Measurements from ENCODE around the gene HAL. TPM values are rescaled to one million over a fixed set of nuclear protein-coding genes. Genes with fewer than 3 reads are reported as not detected.

HAL gene
- 1 to 10 TPM in 1 of 2 donors, under 1 TPM in 1; 0.29 to 1.2 TPM for total RNA-seq
- long read RNA-seq, donor 1, result 0 reads
- long read RNA-seq, donor 2, result 0 reads

GRCh38 chr12:95996034-95996658 is at the start of gene HAL:
Gene HAL (minus strand): TSS chr12:95996344. CDS start chr12:95995910, 434 bp downstream.
- no peak for DNase-seq (ENCODE audit: low spot score)
- intact Hi-C loops (cut with DNase I), result loop anchor here in 1 of 2 donors (5.0 kb wide), 1 partner anchor 74 kb away; no protein-coding TSS in a partner anchor

- intact Hi-C loops (cut with DNase I), result no loop called here
- no peak for DNase-seq (ENCODE audit: low spot score)
These were observed 49.4 kb upstream of the HAL start for GRCh38 chr12:96045566-96045965.

- DNase-seq (ENCODE audit: low spot score), result no peak
- intact Hi-C loops (cut with DNase I), result no loop called here
These were observed 48.8 kb upstream of the HAL start for GRCh38 chr12:96044943-96045290.

GRCh38 chr12:96044017-96044942 is 48.1 kb upstream of the HAL start:
- intact Hi-C loops (cut with DNase I), result no loop called here
- DNase-seq (ENCODE audit: low spot score), result no peak

- intact Hi-C loops (cut with DNase I), result no loop called here
These were observed 45.0 kb upstream of the HAL start for GRCh38 chr12:96041181-96041580.

GRCh38 chr12:96040305-96041133 is 44.4 kb upstream of the HAL start:
- intact Hi-C loops (cut with DNase I), result no loop called here
- no peak for DNase-seq (ENCODE audit: low spot score)

More at GRCh38 chr12:96041181-96041580, 45.0 kb upstream of the HAL start:
- no peak for DNase-seq (ENCODE audit: low spot score)

- DNase-seq (ENCODE audit: low spot score), result no peak
- intact Hi-C loops (cut with DNase I), result no loop called here
These were observed 43.4 kb upstream of the HAL start for GRCh38 chr12:96039516-96039915.

- intact Hi-C loops (cut with DNase I), result no loop called here
These were observed 40.8 kb upstream of the HAL start for GRCh38 chr12:96036765-96037455.

GRCh38 chr12:96035283-96036236 is 39.4 kb upstream of the HAL start, which contains the start of gene LTA4H:
Gene LTA4H (minus strand): TSS chr12:96035587. CDS start chr12:96035519, 68 bp downstream.
- peak; percentile 98 for DNase-seq (ENCODE audit: low spot score)
- intact Hi-C loops (cut with DNase I), result no loop called here

More at GRCh38 chr12:96036765-96037455, 40.8 kb upstream of the HAL start:
- DNase-seq (ENCODE audit: low spot score), result no peak

GRCh38 chr12:96034621-96035282 is 38.6 kb upstream of the HAL start:
- intact Hi-C loops (cut with DNase I), result no loop called here
- no peak for DNase-seq (ENCODE audit: low spot score)

- intact Hi-C loops (cut with DNase I), result no loop called here
- no peak for DNase-seq (ENCODE audit: low spot score)
These were observed 37.6 kb upstream of the HAL start for GRCh38 chr12:96033549-96034389.

GRCh38 chr12:96029826-96030225 is 33.7 kb upstream of the HAL start:
- no peak for DNase-seq (ENCODE audit: low spot score)
- intact Hi-C loops (cut with DNase I), result no loop called here

GRCh38 chr12:96028538-96028937 is 32.4 kb upstream of the HAL start:
- intact Hi-C loops (cut with DNase I), result no loop called here
- no peak for DNase-seq (ENCODE audit: low spot score)

GRCh38 chr12:96026331-96026730 is 30.2 kb upstream of the HAL start:
- intact Hi-C loops (cut with DNase I), result no loop called here
- no peak for DNase-seq (ENCODE audit: low spot score)

GRCh38 chr12:96025518-96025917 is 29.4 kb upstream of the HAL start:
- no peak for DNase-seq (ENCODE audit: low spot score)
- intact Hi-C loops (cut with DNase I), result no loop called here

- no peak for DNase-seq (ENCODE audit: low spot score)
- intact Hi-C loops (cut with DNase I), result no loop called here
These were observed 24.3 kb upstream of the HAL start for GRCh38 chr12:96020314-96021003.

All from posterior vena cava (tissue), 2 donors.